TTC549 (cell line): Measurements from ENCODE around the gene COL3A1.
A peak's percentile ranks its signal among the peaks of the same experiment; 100 is the strongest.

Experiments used
- FAIRE-seq: peaks from 2 replicates; lab custom pipeline; 2012; peaks lifted over from hg19 to GRCh38; lab: Jason Lieb, UNC

The COL3A1 gene

GRCh38 chr2:188974164-188974563 lies at the start of gene COL3A1:
COL3A1 (plus strand) TSS chr2:188974373; CDS start chr2:188974490, 117 bp downstream.
- no peak for FAIRE-seq

- peak; percentile 78 for FAIRE-seq
These were observed 45.5 kb upstream of the COL3A1 start for GRCh38 chr2:188928643-188929042.

- FAIRE-seq = no peak
These were observed 42.8 kb upstream of the COL3A1 start for GRCh38 chr2:188931361-188931760.

GRCh38 chr2:188937228-188938220 lies 36.6 kb upstream of the COL3A1 start:
- FAIRE-seq = no peak

- no peak for FAIRE-seq
These were observed 34.0 kb upstream of the COL3A1 start for GRCh38 chr2:188940171-188940570.

- FAIRE-seq = no peak
These were observed 29.7 kb upstream of the COL3A1 start for GRCh38 chr2:188944442-188944841.

- FAIRE-seq = no peak
These were observed 24.9 kb upstream of the COL3A1 start for GRCh38 chr2:188949046-188949818.

- no peak for FAIRE-seq
These were observed 21.3 kb upstream of the COL3A1 start for GRCh38 chr2:188952901-188953300.

GRCh38 chr2:188956290-188956689 lies 17.9 kb upstream of the COL3A1 start:
- no peak for FAIRE-seq

- FAIRE-seq = no peak
These were observed 17.2 kb upstream of the COL3A1 start for GRCh38 chr2:188956961-188957360.

GRCh38 chr2:188957646-188958045 lies 16.5 kb upstream of the COL3A1 start:
- no peak for FAIRE-seq

- FAIRE-seq = peak; percentile 7
These were observed 10.4 kb upstream of the COL3A1 start for GRCh38 chr2:188963741-188964140.

GRCh38 chr2:188964976-188965546 lies 9.1 kb upstream of the COL3A1 start:
- no peak for FAIRE-seq

GRCh38 chr2:188965563-188965962 lies 8.6 kb upstream of the COL3A1 start:
- FAIRE-seq = no peak

GRCh38 chr2:188966079-188966571 lies 8.0 kb upstream of the COL3A1 start:
- FAIRE-seq = no peak

GRCh38 chr2:188966728-188967440 lies 7.3 kb upstream of the COL3A1 start:
- no peak for FAIRE-seq

- FAIRE-seq = no peak
These were observed 4.9 kb upstream of the COL3A1 start for GRCh38 chr2:188969236-188969635.

GRCh38 chr2:188969651-188970050 lies 4.5 kb upstream of the COL3A1 start:
- FAIRE-seq = no peak

GRCh38 chr2:188970211-188970610 lies 4.0 kb upstream of the COL3A1 start:
- no peak for FAIRE-seq

- FAIRE-seq = no peak
These were observed 2.7 kb upstream of the COL3A1 start for GRCh38 chr2:188971432-188971861.

- FAIRE-seq = no peak
These were observed 532 bp upstream of the COL3A1 start for GRCh38 chr2:188973641-188974040.
